ENCODE measurements around the gene CD28.
"Not testable (repeated sequence)": the region's sequence is repeated elsewhere in the genome, so short reads cannot be mapped to it uniquely, and the experiment has no call there.

CD28 gene

GRCh38 chr2:203750346-203751068 lies 44.1 kb downstream of the CD28 start:
- DNase-seq, result no peak

DNA sequence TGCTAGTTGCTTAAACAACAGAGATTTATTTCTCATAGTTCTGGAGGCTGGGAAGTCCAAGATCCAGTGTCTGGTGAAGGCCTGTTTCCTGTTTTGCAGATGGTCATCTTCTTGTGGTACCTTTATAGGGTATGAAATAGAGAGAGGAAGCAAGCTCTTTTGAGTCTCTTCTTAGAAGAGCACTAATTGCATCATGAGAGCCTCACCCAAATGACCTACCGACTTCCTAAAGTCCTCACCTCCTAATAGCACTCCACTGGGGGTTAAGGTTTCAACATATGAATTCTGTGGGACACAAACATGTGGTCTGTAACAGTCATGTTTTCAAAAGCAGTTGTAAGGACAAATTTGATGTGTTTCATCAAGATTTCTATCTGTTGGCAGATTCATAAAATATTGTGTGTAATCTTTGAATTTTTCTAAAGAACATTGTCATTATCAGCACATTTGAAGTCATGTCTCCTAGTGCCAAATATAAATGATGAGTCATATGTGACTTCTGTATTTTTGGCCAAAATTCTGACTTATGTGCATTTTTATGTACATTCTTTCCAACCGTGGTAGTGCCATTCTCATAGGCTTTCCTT lies 45.3 kb downstream of the CD28 start:
- DNase-seq, result no peak

GRCh38 chr2:203756161-203756560 lies 49.7 kb downstream of the CD28 start:
- no peak for DNase-seq

DNA sequence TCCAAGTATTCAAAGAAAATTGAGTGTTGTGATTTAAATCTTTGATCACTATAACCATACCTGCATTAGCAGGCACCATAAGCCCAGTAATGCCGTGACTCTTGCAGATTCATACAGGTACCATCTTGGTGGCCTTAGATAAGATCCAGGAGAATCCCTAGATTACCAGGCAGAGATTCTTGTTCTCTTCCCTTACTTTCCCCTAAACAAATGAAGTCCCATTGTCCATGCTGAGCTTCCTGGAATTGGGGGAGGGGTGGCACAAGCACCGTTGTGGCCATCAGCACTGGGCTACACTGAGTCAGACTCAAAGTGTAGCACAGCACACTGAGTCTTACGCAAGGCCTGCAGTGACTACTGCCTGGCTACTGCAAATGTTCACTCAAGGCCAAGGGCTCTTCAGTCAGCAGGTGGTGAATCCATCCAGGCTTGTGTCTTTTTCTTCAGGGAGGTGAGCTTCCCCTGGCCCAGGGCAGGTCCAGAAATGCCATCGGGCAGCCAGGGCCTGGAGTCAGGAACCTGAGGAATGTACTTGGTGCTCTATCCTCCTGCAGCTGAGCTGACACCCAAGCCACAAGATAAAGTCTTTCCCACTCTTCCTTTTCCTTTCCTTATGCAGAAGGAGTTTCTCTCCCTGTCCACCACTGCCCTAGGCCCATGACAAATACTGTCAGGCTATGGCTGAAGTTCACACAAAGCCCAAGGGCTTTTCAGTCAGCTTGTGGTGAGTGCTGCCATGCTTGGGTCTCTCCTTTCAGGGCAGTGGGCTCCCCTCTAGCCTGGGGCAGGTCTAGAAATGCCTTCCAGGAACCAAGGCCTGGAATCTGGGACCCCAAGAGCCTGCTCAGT lies 52.6 kb downstream of the CD28 start:
- no peak for DNase-seq

DNA sequence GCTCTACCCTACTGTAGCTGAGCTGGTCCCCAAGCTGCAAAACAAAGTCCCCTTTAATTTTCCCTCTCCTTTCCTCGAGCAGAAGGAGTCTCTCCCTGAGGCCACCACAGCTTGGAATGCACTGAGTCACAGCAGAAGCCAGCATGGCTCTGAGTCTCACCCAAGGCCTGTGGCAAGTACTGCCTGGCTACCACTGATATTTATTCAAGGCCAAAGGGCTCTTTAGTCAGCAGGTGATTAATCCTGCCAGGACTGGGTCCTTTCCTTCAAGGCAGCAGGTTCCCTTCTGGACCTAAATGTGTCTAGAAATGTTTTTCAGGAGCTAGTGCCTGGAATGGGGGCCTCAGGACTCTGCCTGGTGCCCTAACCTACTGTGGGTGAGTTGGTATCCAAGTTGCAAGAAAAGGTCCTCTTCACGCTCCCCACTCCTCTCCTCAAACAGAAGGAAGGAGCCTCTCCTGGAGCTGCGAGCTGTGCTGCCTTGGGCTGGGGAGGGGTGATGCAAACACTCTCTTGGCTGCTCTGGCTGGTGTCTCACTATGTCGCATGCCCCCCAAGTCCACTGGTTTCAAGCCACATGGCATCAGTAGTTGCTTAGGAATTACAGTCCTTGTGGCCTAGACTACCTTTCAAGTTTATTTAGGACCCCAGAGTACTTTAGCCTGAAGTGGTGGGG lies 53.4 kb downstream of the CD28 start:
- no peak for DNase-seq

DNA sequence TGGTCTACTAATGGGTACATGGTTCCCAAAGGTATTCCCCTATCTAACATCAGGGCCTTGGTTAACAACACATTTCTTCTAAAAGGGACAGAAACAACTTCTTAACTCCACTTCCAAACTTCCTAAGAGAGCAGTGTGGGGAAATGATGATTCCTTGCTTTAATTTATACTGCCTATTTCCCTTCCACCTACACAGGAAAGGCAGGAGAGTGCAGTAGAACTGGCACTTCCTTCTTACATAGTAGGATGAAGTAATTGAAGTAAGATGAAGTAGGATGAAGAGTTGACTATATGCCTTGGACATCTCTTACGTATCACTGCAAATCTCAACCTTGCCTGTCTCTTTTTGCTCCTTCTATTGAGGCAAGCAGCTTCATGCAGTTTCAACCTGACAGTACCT lies 54.7 kb downstream of the CD28 start:
- DNase-seq, result no peak

GRCh38 chr2:203763241-203763937 lies 57.0 kb downstream of the CD28 start:
- no peak for DNase-seq

DNA sequence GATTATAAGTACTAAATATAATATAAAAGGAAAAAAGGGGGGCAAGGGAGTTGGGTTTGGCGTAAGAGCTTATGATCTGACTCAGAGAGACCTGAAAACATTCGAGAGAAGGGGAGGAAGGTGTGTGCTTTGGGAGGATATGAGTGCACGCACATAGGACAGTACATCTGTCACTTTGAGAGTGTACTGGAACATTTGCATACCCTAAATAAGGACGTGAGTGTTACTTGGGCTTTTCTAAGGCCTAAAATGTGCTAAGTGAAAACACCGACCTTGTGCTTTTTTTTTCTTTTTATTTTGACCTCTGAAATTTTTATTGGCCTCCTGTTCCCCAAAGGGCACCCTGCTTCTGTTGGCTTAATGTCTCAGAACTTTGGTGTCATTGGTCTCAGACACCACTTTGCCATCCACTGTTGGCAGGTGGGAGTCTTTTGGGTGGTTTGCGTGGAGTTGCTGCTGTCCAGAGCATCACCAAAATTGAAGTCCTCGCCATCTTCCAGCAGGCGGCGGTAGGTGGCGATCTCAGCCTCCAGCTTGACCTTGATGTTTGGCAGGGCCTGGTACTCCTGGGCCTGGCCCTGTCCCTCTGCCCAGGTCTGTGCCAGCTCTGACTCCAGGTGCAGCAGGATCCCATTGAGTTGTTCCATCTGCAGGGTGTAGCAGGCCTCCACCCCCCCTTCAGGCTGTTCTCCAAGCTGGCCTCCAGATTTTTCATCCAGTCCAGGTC lies 57.7 kb downstream of the CD28 start:
- DNase-seq, result no peak

- no peak for DNase-seq
Observed at GRCh38 chr2:203772456-203773165, 66.2 kb downstream of the CD28 start.

GRCh38 chr2:203774760-203775159 lies 68.3 kb downstream of the CD28 start:
- no peak for DNase-seq

GRCh38 chr2:203775684-203776083 lies 69.2 kb downstream of the CD28 start:
- DNase-seq, result no peak

- no peak for DNase-seq
Observed at GRCh38 chr2:203777030-203777429, 70.6 kb downstream of the CD28 start.

DNA sequence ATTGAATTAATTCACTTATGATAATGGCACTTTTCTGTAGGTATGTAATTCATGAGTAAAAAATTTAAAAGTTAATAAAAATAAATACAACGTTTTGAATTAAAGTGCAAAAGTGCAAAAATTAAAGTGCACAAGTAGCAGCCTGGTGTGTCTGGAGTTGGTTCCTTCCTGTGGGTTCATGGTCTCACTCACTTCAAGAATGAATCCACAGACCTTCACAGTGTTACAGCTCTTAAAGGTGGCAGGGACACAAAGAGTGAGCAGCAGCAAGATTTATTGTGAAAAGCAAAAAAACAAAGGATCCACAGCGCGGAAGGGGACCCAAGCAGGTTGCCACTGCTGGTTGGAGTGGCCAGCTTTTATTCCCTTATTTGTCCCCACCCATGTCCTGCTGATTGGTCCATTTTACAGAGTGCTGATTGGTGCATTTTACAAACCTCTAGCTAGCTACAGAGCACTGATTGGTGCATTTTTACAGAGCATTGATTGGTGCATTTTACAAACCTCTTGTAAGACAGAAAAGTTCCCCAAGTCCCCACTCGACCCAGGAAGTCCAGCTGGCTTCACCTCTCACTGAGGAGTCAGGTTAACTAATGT lies 73.1 kb downstream of the CD28 start:
- not testable (repeated sequence) for DNase-seq

GRCh38 chr2:203780231-203780630 lies 73.8 kb downstream of the CD28 start:
- no peak for DNase-seq

DNA sequence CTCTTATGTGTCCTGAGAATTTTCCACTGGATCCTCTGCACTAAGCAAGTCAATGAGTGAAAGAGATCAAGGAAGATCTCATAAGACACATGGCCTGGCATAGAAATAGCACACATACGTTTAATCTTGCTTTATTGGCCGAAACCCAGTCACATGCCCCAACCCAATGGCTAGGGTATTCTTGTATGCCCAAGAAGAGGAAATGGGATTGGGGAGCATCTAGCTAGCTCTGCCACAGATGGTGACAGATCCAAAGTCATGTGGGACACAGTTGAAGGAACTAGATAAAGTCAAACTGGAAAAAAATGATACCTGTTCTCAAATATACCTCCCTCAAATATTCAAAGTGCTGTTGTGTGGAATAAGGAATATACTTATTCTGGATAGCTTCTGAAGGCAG lies 74.7 kb downstream of the CD28 start:
- DNase-seq, result no peak

- DNase-seq, result no peak
Observed at GRCh38 chr2:203782262-203782976, 76.0 kb downstream of the CD28 start.

- no peak for DNase-seq
Observed at GRCh38 chr2:203783496-203784203, 77.2 kb downstream of the CD28 start.

DNA sequence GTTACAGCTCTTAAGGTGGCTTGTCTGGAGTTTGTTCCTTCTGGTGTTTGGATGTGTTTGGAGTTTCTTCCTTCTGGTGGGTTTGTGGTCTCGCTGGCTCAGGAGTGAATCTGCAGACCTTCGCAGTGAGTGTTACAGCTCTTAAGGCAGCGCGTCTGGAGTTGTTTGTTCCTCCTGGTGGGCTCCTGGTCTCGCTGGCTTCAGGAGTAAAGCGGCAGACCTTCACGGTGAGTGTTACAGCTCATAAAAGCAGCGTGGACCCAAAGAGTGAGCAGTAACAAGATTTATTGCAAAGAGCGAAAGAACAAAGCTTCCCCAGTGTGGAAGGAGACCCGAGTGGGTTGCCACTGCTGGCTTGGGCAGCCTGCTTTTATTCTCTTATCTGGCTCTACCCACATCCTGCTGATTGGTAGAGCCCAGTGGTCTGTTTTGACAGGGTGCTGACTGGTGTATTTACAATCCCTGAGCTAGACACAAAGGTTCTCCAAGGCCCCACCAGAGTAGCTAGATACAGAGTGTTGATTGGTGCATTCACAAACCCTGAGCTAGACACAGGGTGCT lies 78.4 kb downstream of the CD28 start:
- DNase-seq, result not testable (repeated sequence)

All from cerebellar nuclear complex (tissue), 1 donor.